ENCODE data around the gene ACER2.
"Not testable (repeated sequence)": the region's sequence is repeated elsewhere in the genome, so short reads cannot be mapped to it uniquely, and the experiment has no call there.

The ACER2 gene

DNA sequence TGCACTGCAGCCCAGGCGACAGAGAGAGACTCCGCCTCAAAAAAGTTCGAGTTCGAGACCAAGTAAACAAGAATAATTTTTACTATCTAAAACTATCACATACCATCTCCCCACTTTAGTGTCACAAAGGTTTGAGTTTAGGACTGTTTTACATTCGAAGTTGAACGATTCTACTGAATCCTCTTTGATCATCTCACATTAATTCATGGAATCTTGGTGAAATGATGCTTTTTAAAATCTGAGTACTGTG, 28.1 kb upstream of the ACER2 start:
- Histone ChIP-seq H3K36me3 (ENCODE audit: control insufficient read depth, insufficient read depth, low read length) (peaks cover 27% of the 10 kb centered on the region), H3K9me3 (ENCODE audit: control insufficient read depth, insufficient read depth, low read length) (no peaks in the 10 kb centered on the region), H3K27me3 (ENCODE audit: control insufficient read depth, insufficient read depth, low read length) (no peaks in the 10 kb centered on the region), H3K4me3 (ENCODE audit: low read length) (peak overlapping the region; percentile 69; the same call in 1 of the 2 replicates), H3K27ac (ENCODE audit: low read length) (no peak overlapping the region), H3K4me1 (ENCODE audit: control insufficient read depth, insufficient read depth, low read length) (no peaks in the 10 kb centered on the region)
- WGBS (ENCODE audit: insufficient coverage, insufficient read length), result no CpG with 5 or more reads among the region's 6 CpGs
- no peak for DNase-seq (ENCODE audit: low read depth, low spot score)

DNA sequence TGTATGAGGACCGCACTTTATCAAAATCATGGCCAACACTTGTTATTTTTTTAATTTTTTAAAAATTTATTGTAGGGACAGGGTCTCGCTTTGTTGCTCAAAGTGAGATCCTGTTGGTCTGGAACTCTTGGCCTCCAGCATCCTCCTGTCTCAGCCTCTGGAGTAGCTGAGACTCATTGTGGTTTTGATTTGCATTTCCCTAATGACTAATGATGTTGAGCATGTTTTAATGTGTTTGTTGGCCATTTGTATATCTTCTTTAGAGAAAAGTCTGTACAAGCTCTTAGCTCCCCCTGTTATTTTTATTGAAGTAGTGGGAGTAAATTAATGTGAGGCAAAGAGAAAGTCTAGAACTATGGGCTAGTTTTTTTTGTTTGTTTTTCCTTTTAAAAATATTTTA, 27.2 kb upstream of the ACER2 start:
- no CpG with 5 or more reads among the region's 2 CpGs for WGBS (ENCODE audit: insufficient coverage, insufficient read length)
- Histone ChIP-seq H3K9me3 (ENCODE audit: control insufficient read depth, insufficient read depth, low read length) (no peaks in the 10 kb centered on the region), H3K27ac (ENCODE audit: low read length) (no peak overlapping the region), H3K36me3 (ENCODE audit: control insufficient read depth, insufficient read depth, low read length) (peaks cover 21% of the 10 kb centered on the region; the same call in 1 of the 2 replicates), H3K4me3 (ENCODE audit: low read length) (no peak overlapping the region), H3K27me3 (ENCODE audit: control insufficient read depth, insufficient read depth, low read length) (no peaks in the 10 kb centered on the region), H3K4me1 (ENCODE audit: control insufficient read depth, insufficient read depth, low read length) (no peaks in the 10 kb centered on the region)
- no peak for DNase-seq (ENCODE audit: low read depth, low spot score)

DNA sequence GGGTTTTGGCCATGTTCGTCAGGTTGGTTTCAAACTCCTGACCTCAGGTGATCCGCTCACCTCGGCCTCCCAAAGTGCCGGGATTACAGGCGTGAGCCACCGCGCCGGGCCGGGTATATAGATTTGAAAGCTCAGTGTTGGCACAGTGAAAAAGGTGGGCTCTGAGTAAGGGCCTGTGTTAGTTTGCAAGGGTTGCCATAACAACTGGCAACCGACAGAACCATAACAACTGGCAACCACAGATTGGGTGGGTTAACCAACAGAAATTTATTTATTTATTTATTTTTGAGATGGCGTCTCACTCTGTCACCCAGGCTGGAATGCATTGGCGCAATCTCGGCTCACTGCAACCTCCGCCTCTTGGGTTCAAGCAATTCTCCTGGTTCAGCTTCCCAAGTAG, 23.6 kb upstream of the ACER2 start:
- H3K27ac ChIP-seq (ENCODE audit: low read length); H3K4me1 ChIP-seq (ENCODE audit: control insufficient read depth, insufficient read depth, low read length); H3K27me3 ChIP-seq (ENCODE audit: control insufficient read depth, insufficient read depth, low read length); DNase-seq (ENCODE audit: low read depth, low spot score); H3K9me3 ChIP-seq (ENCODE audit: control insufficient read depth, insufficient read depth, low read length); H3K4me3 ChIP-seq (ENCODE audit: low read length); H3K36me3 ChIP-seq (ENCODE audit: control insufficient read depth, insufficient read depth, low read length): not testable (repeated sequence)
- WGBS (ENCODE audit: insufficient coverage, insufficient read length), result no CpG with 5 or more reads among the region's 14 CpGs

DNA sequence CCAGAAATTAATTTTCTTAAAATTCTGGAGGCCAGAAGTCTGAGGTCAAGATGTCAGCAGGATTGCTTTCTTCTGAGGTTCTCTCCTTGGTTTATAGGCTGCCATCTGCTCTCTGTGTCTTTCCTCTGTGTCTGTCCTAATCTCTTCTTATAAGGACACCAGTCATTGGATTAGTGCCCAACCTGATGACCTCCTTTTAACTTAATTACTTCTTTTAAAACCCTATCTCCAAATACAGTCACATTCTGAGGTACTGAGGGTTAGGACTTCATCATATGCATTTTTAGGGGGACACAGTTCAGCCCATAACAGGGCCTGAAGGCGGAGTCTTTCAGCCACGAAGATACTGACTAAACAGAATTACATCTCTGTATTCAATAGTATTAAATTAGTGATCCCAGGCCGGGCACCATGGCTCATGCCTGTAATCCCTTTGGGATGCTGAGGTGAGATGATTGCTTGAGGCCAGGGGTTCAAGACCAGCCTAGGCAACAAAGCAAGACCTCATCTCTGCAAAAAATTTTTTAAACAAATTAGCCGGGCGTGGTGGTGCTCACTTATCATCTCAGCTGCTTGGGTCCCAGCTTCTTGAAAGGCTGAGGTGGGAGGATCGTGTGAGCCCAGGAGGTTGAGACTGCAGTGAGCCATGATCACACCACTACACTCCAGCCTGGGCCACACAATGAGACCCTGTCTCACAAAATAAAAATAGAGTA, 22.9 kb upstream of the ACER2 start:
- Histone ChIP-seq H3K4me3 (ENCODE audit: low read length) (no peak overlapping the region), H3K27me3 (ENCODE audit: control insufficient read depth, insufficient read depth, low read length) (no peaks in the 10 kb centered on the region), H3K9me3 (ENCODE audit: control insufficient read depth, insufficient read depth, low read length) (no peaks in the 10 kb centered on the region), H3K27ac (ENCODE audit: low read length) (no peak overlapping the region), H3K36me3 (ENCODE audit: control insufficient read depth, insufficient read depth, low read length) (no peaks in the 10 kb centered on the region), H3K4me1 (ENCODE audit: control insufficient read depth, insufficient read depth, low read length) (no peaks in the 10 kb centered on the region)
- WGBS (ENCODE audit: insufficient coverage, insufficient read length), result no CpG with 5 or more reads among the region's 6 CpGs
- DNase-seq (ENCODE audit: low read depth, low spot score), result no peak

DNA sequence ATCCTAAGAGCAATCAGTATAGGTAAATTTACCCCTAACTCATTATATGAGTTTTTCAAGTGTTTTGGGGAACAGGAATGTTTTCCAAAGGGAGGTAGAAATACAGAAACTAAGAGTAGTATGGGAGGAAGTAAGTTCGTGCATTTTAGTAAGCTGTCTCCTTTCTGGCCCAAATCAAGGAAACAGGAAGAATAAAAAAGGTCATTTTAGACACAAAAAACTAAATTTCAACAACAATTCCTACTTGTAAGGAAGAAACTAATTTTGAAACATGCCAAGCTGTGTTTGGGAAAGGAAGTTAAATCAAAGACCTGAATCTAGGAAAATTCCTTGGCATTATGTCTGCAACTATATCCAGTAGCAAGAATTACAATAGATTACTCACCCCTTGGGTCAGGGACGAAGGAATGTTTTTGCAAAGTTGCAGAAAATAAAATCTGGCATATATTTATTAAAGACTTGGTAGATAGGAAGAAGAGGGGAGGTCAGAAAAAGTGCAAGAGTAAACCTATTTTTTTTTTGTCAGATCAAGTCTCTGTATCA, 22.2 kb upstream of the ACER2 start:
- Histone ChIP-seq H3K36me3 (ENCODE audit: control insufficient read depth, insufficient read depth, low read length) (no peaks in the 10 kb centered on the region), H3K27ac (ENCODE audit: low read length) (no peak overlapping the region), H3K9me3 (ENCODE audit: control insufficient read depth, insufficient read depth, low read length) (no peaks in the 10 kb centered on the region), H3K4me3 (ENCODE audit: low read length) (no peak overlapping the region), H3K4me1 (ENCODE audit: control insufficient read depth, insufficient read depth, low read length) (no peaks in the 10 kb centered on the region), H3K27me3 (ENCODE audit: control insufficient read depth, insufficient read depth, low read length) (no peaks in the 10 kb centered on the region)
- WGBS (ENCODE audit: insufficient coverage, insufficient read length), result no CpG with 5 or more reads among the region's 2 CpGs
- no peak for DNase-seq (ENCODE audit: low read depth, low spot score)

DNA sequence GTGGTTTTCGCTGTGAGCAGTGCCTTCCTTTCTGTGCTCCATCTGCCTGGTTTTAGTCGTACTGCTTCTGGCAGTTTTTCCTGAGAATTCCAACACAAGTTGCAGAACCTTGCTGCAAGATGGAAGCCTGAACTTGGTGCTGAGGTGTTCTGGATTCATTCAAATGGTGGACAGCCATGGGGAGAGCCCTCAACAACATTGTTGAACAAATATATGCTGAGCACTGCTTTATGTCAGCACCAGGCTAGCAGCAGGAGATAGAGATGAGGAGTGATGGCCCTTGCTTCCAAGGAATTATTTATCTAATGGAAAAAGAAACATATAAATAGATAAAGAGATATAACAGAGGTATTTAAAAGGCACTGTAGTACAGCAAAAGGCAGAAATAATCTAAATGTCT, 21.5 kb upstream of the ACER2 start:
- no CpG with 5 or more reads among the region's 2 CpGs for WGBS (ENCODE audit: insufficient coverage, insufficient read length)
- no peak overlapping the region for H3K4me3 ChIP-seq (ENCODE audit: low read length)
- no peaks in the 10 kb centered on the region for H3K9me3 ChIP-seq (ENCODE audit: control insufficient read depth, insufficient read depth, low read length)
- H3K36me3 ChIP-seq (ENCODE audit: control insufficient read depth, insufficient read depth, low read length), result no peaks in the 10 kb centered on the region
- no peaks in the 10 kb centered on the region for H3K27me3 ChIP-seq (ENCODE audit: control insufficient read depth, insufficient read depth, low read length)
- DNase-seq (ENCODE audit: low read depth, low spot score), result no peak
- no peak overlapping the region for H3K27ac ChIP-seq (ENCODE audit: low read length)
- no peaks in the 10 kb centered on the region for H3K4me1 ChIP-seq (ENCODE audit: control insufficient read depth, insufficient read depth, low read length)

DNA sequence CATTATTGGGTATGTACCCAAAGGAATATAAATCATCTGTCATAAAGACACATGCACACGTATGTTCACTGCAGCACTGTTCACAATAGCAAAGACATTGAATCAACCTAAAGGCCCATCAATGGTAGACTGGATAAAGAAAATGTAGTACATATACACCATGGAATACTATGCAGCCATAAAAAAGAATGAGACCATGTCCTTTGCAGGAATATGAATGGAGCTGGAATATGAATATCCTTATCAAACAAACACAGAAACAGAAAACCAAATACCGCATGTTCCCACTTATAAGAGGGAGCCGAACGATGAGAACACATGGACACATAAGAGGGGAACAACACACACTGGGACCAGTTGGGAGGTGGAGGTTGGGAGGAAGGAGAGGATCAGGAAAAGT, 19.3 kb upstream of the ACER2 start:
- not testable (repeated sequence) for H3K9me3 ChIP-seq (ENCODE audit: control insufficient read depth, insufficient read depth, low read length); DNase-seq (ENCODE audit: low read depth, low spot score); H3K36me3 ChIP-seq (ENCODE audit: control insufficient read depth, insufficient read depth, low read length); H3K27me3 ChIP-seq (ENCODE audit: control insufficient read depth, insufficient read depth, low read length); H3K4me1 ChIP-seq (ENCODE audit: control insufficient read depth, insufficient read depth, low read length); H3K27ac ChIP-seq (ENCODE audit: low read length); H3K4me3 ChIP-seq (ENCODE audit: low read length)
- WGBS (ENCODE audit: insufficient coverage, insufficient read length), result no CpG with 5 or more reads among the region's 4 CpGs

DNA sequence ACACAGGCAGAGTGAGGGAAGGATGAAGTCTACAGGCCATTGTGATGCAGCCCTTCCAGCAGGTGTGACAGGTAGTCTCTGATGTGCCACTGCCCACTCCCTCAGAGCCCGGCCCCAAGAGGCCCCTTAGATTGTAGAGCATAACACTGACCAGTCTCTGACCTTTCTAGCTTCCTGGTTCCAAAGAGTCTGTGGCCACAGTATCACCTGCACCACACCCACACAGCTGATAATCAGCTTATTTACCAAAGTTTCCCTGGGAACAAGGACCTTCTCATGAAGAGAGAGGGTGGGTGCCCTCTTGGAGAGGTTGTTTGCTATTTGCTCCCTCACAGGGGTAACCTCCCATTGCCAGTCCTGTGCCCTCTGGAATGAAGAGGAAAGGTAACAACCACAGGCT, 11.0 kb upstream of the ACER2 start:
- DNase-seq (ENCODE audit: low read depth, low spot score), result no peak
- no CpG with 5 or more reads among the region's 1 CpG for WGBS (ENCODE audit: insufficient coverage, insufficient read length)
- H3K27ac ChIP-seq (ENCODE audit: low read length), result no peak overlapping the region
- no peaks in the 10 kb centered on the region for H3K36me3 ChIP-seq (ENCODE audit: control insufficient read depth, insufficient read depth, low read length)
- H3K4me1 ChIP-seq (ENCODE audit: control insufficient read depth, insufficient read depth, low read length), result no peaks in the 10 kb centered on the region
- no peak overlapping the region for H3K4me3 ChIP-seq (ENCODE audit: low read length)
- H3K9me3 ChIP-seq (ENCODE audit: control insufficient read depth, insufficient read depth, low read length), result no peaks in the 10 kb centered on the region
- no peaks in the 10 kb centered on the region for H3K27me3 ChIP-seq (ENCODE audit: control insufficient read depth, insufficient read depth, low read length)

DNA sequence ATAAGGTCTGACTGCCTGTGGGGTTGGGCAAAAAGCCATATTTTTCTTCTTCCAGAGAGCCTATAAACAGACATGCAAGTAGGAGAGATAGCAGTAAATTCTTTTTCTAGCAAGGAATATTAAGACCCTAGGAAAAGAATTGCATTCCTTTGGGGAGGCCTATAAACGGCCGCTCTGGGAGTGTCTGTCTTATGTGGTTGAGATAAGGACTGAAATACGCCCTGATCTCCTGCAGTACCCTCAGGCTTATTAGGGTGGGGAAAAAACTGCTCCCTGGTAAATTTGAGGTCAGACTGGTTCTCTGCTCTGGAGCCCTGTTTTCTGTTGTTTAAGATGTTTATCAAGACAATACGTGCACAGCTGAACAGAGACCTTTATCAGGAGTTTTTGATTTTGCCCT, 5.6 kb upstream of the ACER2 start:
- H3K27me3 ChIP-seq (ENCODE audit: control insufficient read depth, insufficient read depth, low read length); H3K36me3 ChIP-seq (ENCODE audit: control insufficient read depth, insufficient read depth, low read length): not testable (repeated sequence)
- WGBS (ENCODE audit: insufficient coverage, insufficient read length), result no CpG with 5 or more reads among the region's 4 CpGs

DNA sequence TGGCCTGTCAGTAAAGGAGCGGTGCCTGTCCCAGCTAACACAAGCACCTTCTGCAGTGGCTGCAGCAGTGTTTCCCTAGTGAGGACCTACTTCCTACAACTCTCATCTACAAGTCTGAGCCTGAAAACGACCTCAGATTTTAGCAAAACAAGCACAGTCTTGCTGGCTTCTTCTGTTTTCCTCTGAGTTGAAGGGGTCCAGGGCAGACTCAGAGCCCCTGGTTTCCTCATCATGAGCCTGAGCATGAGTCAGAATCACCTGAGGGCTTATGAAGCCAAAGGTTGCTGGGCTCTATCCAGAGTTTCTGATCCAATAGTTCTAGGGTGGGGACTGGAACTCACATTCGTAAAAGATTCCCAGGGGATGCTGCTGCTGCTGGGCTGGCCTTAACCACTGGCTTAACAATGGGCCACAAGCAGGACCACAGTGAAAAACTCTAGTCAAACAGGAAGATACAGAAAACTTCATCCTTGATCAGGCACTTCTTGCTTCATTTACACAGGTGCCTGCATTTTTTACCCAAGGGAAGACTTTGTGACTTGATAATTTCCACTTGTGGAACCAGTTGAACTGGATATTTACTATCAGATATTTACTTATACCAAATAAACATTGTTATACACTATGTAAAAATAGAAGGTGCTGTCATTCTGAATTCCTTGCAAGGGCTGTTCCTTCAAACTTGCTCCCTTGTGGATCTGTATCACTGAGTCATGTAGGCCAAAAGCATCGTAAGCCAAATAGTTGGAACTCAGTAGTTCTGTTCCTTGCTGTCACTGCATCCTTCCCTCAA, 4.3 kb upstream of the ACER2 start:
- Histone ChIP-seq H3K27me3 (ENCODE audit: control insufficient read depth, insufficient read depth, low read length) (no peaks in the 10 kb centered on the region), H3K27ac (ENCODE audit: low read length) (no peak overlapping the region)
- WGBS (ENCODE audit: insufficient coverage, insufficient read length), result no CpG with 5 or more reads among the region's 4 CpGs

More for the DNA sequence above, 5.6 kb upstream of the ACER2 start:
- not testable (repeated sequence) for H3K27ac ChIP-seq (ENCODE audit: low read length); H3K4me3 ChIP-seq (ENCODE audit: low read length); H3K9me3 ChIP-seq (ENCODE audit: control insufficient read depth, insufficient read depth, low read length); H3K4me1 ChIP-seq (ENCODE audit: control insufficient read depth, insufficient read depth, low read length); DNase-seq (ENCODE audit: low read depth, low spot score)

DNA sequence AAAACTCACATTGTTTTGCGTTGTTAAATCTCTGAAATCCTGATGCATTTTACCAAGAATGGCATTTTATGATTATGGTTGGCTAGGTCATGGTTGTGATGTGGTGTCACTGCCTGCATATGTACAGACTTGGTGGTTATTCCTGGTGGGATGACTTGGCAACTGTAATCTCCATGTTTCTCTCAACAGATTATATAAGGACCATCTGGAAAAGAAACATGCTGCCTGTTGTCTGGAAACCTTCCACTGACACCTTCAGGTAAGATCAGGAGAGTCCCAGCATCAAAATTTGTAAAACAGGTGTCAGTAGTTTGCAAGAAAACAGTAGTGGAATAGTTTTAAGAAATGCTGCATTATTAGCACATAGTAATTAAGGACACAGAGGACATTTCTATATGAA, 3.0 kb upstream of the ACER2 start:
- no CpG with 5 or more reads among the region's 1 CpG for WGBS (ENCODE audit: insufficient coverage, insufficient read length)
- H3K27ac ChIP-seq (ENCODE audit: low read length), result no peak overlapping the region
- no peaks in the 10 kb centered on the region for H3K27me3 ChIP-seq (ENCODE audit: control insufficient read depth, insufficient read depth, low read length)
- no peaks in the 10 kb centered on the region for H3K4me1 ChIP-seq (ENCODE audit: control insufficient read depth, insufficient read depth, low read length)
- no peak for DNase-seq (ENCODE audit: low read depth, low spot score)
- no peaks in the 10 kb centered on the region for H3K9me3 ChIP-seq (ENCODE audit: control insufficient read depth, insufficient read depth, low read length)
- no peak overlapping the region for H3K4me3 ChIP-seq (ENCODE audit: low read length)
- no peaks in the 10 kb centered on the region for H3K36me3 ChIP-seq (ENCODE audit: control insufficient read depth, insufficient read depth, low read length)

More for the DNA sequence above, 4.3 kb upstream of the ACER2 start:
- Histone ChIP-seq H3K4me3 (ENCODE audit: low read length) (no peak overlapping the region), H3K9me3 (ENCODE audit: control insufficient read depth, insufficient read depth, low read length) (no peaks in the 10 kb centered on the region), H3K4me1 (ENCODE audit: control insufficient read depth, insufficient read depth, low read length) (no peaks in the 10 kb centered on the region), H3K36me3 (ENCODE audit: control insufficient read depth, insufficient read depth, low read length) (no peaks in the 10 kb centered on the region)
- no peak for DNase-seq (ENCODE audit: low read depth, low spot score)
